ENCODE data around the gene PET100. TPM values are rescaled to one million over a fixed set of nuclear protein-coding genes. Genes with fewer than 3 reads are reported as not detected.

The PET100 gene
- total RNA-seq, 4 donors from 2014 or later: 5.9 to 59.9 (median 6.5) TPM; not detected in 1

- intact Hi-C loops (cut with DNase I; ENCODE audit: low total_unique reads): no loop called here
- no peak for DNase-seq
- Histone ChIP-seq H3K36me3 (no peaks in the 10 kb centered on the region), H3K4me3 (no peak overlapping the region), H3K9me3 (no peaks in the 10 kb centered on the region), H3K4me1 (no peaks in the 10 kb centered on the region), H3K27me3 (no peaks in the 10 kb centered on the region), H3K27ac (no peak overlapping the region)
- TF ChIP-seq POLR2A (IDR thresholded peaks at IDR 0.05): no peak
- TF ChIP-seq, protein P1, sequence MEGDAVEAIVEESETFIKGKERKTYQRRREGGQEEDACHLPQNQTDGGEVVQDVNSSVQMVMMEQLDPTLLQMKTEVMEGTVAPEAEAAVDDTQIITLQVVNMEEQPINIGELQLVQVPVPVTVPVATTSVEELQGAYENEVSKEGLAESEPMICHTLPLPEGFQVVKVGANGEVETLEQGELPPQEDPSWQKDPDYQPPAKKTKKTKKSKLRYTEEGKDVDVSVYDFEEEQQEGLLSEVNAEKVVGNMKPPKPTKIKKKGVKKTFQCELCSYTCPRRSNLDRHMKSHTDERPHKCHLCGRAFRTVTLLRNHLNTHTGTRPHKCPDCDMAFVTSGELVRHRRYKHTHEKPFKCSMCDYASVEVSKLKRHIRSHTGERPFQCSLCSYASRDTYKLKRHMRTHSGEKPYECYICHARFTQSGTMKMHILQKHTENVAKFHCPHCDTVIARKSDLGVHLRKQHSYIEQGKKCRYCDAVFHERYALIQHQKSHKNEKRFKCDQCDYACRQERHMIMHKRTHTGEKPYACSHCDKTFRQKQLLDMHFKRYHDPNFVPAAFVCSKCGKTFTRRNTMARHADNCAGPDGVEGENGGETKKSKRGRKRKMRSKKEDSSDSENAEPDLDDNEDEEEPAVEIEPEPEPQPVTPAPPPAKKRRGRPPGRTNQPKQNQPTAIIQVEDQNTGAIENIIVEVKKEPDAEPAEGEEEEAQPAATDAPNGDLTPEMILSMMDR (IDR thresholded peaks at IDR 0.05): no peak
Measured at GRCh38 chr19:7645163-7645562, 15.6 kb downstream of the PET100 start.

GRCh38 chr19:7645656-7646425 lies 16.2 kb downstream of the PET100 start:
- Histone ChIP-seq H3K4me1 (no peaks in the 10 kb centered on the region), H3K36me3 (no peaks in the 10 kb centered on the region), H3K4me3 (no peak overlapping the region), H3K27me3 (no peaks in the 10 kb centered on the region), H3K27ac (no peak overlapping the region), H3K9me3 (no peaks in the 10 kb centered on the region)
- no peak for TF ChIP-seq POLR2A (IDR thresholded peaks at IDR 0.05)
- TF ChIP-seq, protein P1 (IDR thresholded peaks at IDR 0.05): no peak
- DNase-seq: no peak
- intact Hi-C loops (cut with DNase I; ENCODE audit: low total_unique reads): no loop called here

GRCh38 chr19:7646426-7646700 lies 16.8 kb downstream of the PET100 start:
- Histone ChIP-seq H3K9me3 (no peaks in the 10 kb centered on the region), H3K27me3 (peaks cover 0 to 3% of the 10 kb centered on the region in 2 donors), H3K4me1 (no peaks in the 10 kb centered on the region), H3K27ac (no peak overlapping the region), H3K4me3 (no peak overlapping the region), H3K36me3 (no peaks in the 10 kb centered on the region)
- DNase-seq: no peak
- TF ChIP-seq, protein P1 (IDR thresholded peaks at IDR 0.05): no peak
- TF ChIP-seq POLR2A (IDR thresholded peaks at IDR 0.05): no peak
- intact Hi-C loops (cut with DNase I; ENCODE audit: low total_unique reads): no loop called here

DNA sequence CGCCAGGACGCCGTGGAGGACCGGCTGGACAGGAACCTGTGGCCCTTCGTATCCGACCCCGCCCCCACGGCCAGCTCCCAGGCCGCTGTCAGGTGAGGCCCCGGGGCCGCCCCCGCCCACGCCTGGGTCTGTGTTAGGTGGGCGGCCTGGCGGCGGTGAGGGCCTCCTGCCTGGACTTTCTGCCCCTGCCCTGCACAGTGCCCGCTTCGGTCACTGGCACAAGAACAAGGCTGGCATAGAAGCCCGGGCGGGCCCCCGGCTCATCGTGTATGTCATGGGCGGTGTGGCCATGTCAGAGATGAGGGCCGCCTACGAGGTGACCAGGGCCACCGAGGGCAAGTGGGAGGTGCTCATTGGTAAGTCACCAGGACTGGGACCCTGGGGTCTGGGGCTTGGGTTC lies 17.6 kb downstream of the PET100 start:
- peaks cover 0 to 7% of the 10 kb centered on the region in 2 donors for H3K27me3 ChIP-seq
- TF ChIP-seq, protein P1 (IDR thresholded peaks at IDR 0.05): no peak
- TF ChIP-seq POLR2A (IDR thresholded peaks at IDR 0.05): no peak
- no peaks in the 10 kb centered on the region for H3K4me1 ChIP-seq
- H3K27ac ChIP-seq: no peak overlapping the region
- no peak overlapping the region for H3K4me3 ChIP-seq
- DNase-seq: no peak
- no peaks in the 10 kb centered on the region for H3K36me3 ChIP-seq
- H3K9me3 ChIP-seq: no peaks in the 10 kb centered on the region
- intact Hi-C loops (cut with DNase I; ENCODE audit: low total_unique reads): no loop called here

- intact Hi-C loops (cut with DNase I; ENCODE audit: low total_unique reads): no loop called here
- TF ChIP-seq, protein P1 (IDR thresholded peaks at IDR 0.05): no peak
- TF ChIP-seq POLR2A (IDR thresholded peaks at IDR 0.05): no peak
- Histone ChIP-seq H3K4me3 (no peak overlapping the region), H3K27ac (no peak overlapping the region), H3K9me3 (no peaks in the 10 kb centered on the region), H3K4me1 (no peaks in the 10 kb centered on the region), H3K27me3 (peaks cover 0 to 7% of the 10 kb centered on the region in 2 donors), H3K36me3 (no peaks in the 10 kb centered on the region)
- no peak for DNase-seq
Measured at GRCh38 chr19:7648265-7649014, 18.8 kb downstream of the PET100 start.

Measured in uterus (tissue), 4 donors.